K562 (cell line): ENCODE results near the gene COP1. TPM values are rescaled to one million over a fixed set of nuclear protein-coding genes. Genes with fewer than 3 reads are reported as not detected.

ENCODE experiments used
- ATAC-seq: fragments of 200-7000 bp; cut with Tn5 transposase; 3 replicates; pipeline ENCODE4 v1.9.1; 2020; ENCODE audit warnings: moderate library complexity
- BruUV-seq: library from RNA; stranded (reverse); fragments of 400-500 nt; replicated peaks from 2 replicates; lab custom pipeline; 2021; lab: Mats Ljungman, UMichigan
- CTCF ChIA-PET: fragments of 300-600 bp; formaldehyde crosslinking; extraction: SDS; loops from one replicate; lab custom pipeline; 2021; ENCODE audit warnings: low intra/inter-chr PET ratio; lab: Yijun Ruan, JAX
- POLR2A ChIA-PET: fragments of 300-600, 350-650 bp; sonication (Branson Sonifier 250); formaldehyde crosslinking; extraction: SDS; loops from one replicate; lab custom pipeline; 2021; ENCODE audit warnings: antibody characterized with exemption, inconsistent platforms; lab: Yijun Ruan, JAX
- DNase-seq, 4 experiments: peaks; one replicate each; pipeline versions ENCODE4 v3.0.0 to v3.0.0-alpha.2; 2011 to 2018; ENCODE audit warnings: low spot score in 3 of 4, mixed read lengths in 3 of 4; ENCODE audit errors: extremely low read depth in 1 of 4
- FAIRE-seq: peaks from 2 replicates; lab custom pipeline; 2011; peaks lifted over from hg19 to GRCh38; lab: Jason Lieb, UNC
- H2AFZ ChIP-seq: 2 replicates; pipeline ENCODE4 v1.6.0; 2011; ENCODE audit warnings: low read depth, low read length, control low read depth, inconsistent platforms
- H3K27ac ChIP-seq: fragments of 200-600 bp; 3 replicates; pipeline ENCODE4 v1.8.0; 2011; ENCODE audit warnings: low read depth, mild to moderate bottlenecking, control low read depth, inconsistent platforms, low read length, moderate library complexity, mixed read lengths; ENCODE audit errors: extremely low read depth
- H3K27me3 ChIP-seq, 2 experiments: fragments of 300-600 bp in 1 of 2; 2 replicates in 1 of 2; 3 replicates in 1 of 2; pipeline versions ENCODE4 v1.6.0 to v1.8.0; 2011; ENCODE audit warnings: inconsistent platforms in 2 of 2, low read length in 2 of 2, mild to moderate bottlenecking in 1 of 2, mixed read lengths in 1 of 2, moderate library complexity in 1 of 2; ENCODE audit not compliant: control insufficient read depth in 2 of 2, insufficient read depth in 2 of 2
- H3K36me3 ChIP-seq: fragments of 300-600 bp; 3 replicates; pipeline ENCODE4 v1.8.0; 2011; ENCODE audit warnings: mild to moderate bottlenecking, low read length, inconsistent platforms; ENCODE audit not compliant: control insufficient read depth, insufficient read depth
- H3K4me1 ChIP-seq, 2 experiments: fragments of 200-600 bp in 1 of 2; replicated peaks in 1 of 2; 2 replicates in 1 of 2; 3 replicates in 1 of 2; pipeline versions ENCODE4 v1.5.1 to v1.8.0; 2011; ENCODE audit warnings: inconsistent platforms in 2 of 2, low read length in 2 of 2, mild to moderate bottlenecking in 1 of 2, mixed read lengths in 1 of 2, moderate library complexity in 1 of 2; ENCODE audit not compliant: control insufficient read depth in 2 of 2, insufficient read depth in 2 of 2
- H3K4me2 ChIP-seq: 2 replicates; pipeline ENCODE4 v1.6.1; 2011; ENCODE audit warnings: low read length, control low read depth, inconsistent platforms, mixed read lengths; ENCODE audit not compliant: insufficient read depth
- H3K4me3 ChIP-seq: fragments of 200-600 bp; sonication (generic), shearing (Covaris generic); 2 replicates; pipeline ENCODE4 v1.5.1; 2016; ENCODE audit warnings: control low read depth, inconsistent platforms
- H3K79me2 ChIP-seq: fragments of 200-600 bp; 3 replicates; pipeline ENCODE4 v1.8.0; 2011; ENCODE audit warnings: low read length, inconsistent platforms; ENCODE audit not compliant: control insufficient read depth, insufficient read depth
- H3K9ac ChIP-seq, 2 experiments: 2 replicates each; pipeline versions ENCODE4 v1.6.0 to v1.6.1; 2011; ENCODE audit warnings: low read depth in 2 of 2, low read length in 2 of 2, control low read depth in 1 of 2, inconsistent platforms in 1 of 2, mild to moderate bottlenecking in 1 of 2, mixed read lengths in 1 of 2; ENCODE audit not compliant: insufficient read depth in 1 of 2
- H3K9me1 ChIP-seq: one replicate; pipeline ENCODE4 v1.6.0; 2011; ENCODE audit warnings: inconsistent platforms, mild to moderate bottlenecking, low read length, moderate library complexity; ENCODE audit not compliant: control insufficient read depth, insufficient read depth
- H3K9me3 ChIP-seq: replicated peaks from 2 replicates; pipeline ENCODE4 v1.5.1; 2011; ENCODE audit warnings: low read depth, low read length, inconsistent platforms; ENCODE audit not compliant: control insufficient read depth, insufficient read depth
- H4K20me1 ChIP-seq: replicated peaks from 2 replicates; pipeline ENCODE4 v1.6.1; 2011; ENCODE audit warnings: low read length, inconsistent platforms, mixed read lengths; ENCODE audit not compliant: control insufficient read depth, insufficient read depth
- ESRRB ChIP-seq: fragments of 250-450 bp; sonication (Bioruptor Pico); IDR thresholded peaks from 2 replicates; pipeline ENCODE4 v1.5.0; 2020; ENCODE audit warnings: mild to moderate bottlenecking, moderate library complexity, borderline replicate concordance
- HDAC6 ChIP-seq: IDR thresholded peaks from 2 replicates; pipeline ENCODE4 v1.6.1; 2012; ENCODE audit warnings: low read depth, mild to moderate bottlenecking, control low read depth, inconsistent platforms, low read length, moderate library complexity
- NR2F6 ChIP-seq: fragments of 450-650 bp; formaldehyde crosslinking; IDR thresholded peaks from 2 replicates; pipeline ENCODE4 v1.4.0; 2020; ENCODE audit warnings: mild to moderate bottlenecking
- RBM22 ChIP-seq: fragments of 200-400 bp; formaldehyde crosslinking; IDR thresholded peaks from 2 replicates; pipeline ENCODE4 v1.6.1; 2018; ENCODE audit warnings: low read length, low read depth; ENCODE audit not compliant: poor library complexity, severe bottlenecking
- TRIM24 ChIP-seq, 2 experiments: fragments of 450-650 bp; IDR thresholded peaks; 2 replicates each; pipeline ENCODE4 v1.6.1; 2016
- ZNF347 ChIP-seq: fragments of 450-650 bp; formaldehyde crosslinking; IDR thresholded peaks from 2 replicates; pipeline ENCODE4 v1.4.0; 2020; ENCODE audit warnings: low read depth, mild to moderate bottlenecking, moderate library complexity
- WGBS: fragments of 100-300 bp; shearing (Covaris generic); methylation state at CpG from one replicate; pipeline ENCODE4 v1.1.6; 2016; ENCODE audit warnings: low coverage, mixed read lengths; ENCODE audit not compliant: insufficient coverage; ENCODE audit errors: missing lambda C conversion rate; 5-methylcytosine and 5-hydroxymethylcytosine counted together
- in situ Hi-C: fragments of 300-500 bp; cut with MboI; formaldehyde crosslinking; loops from 4 replicates; pipeline ENCODE4 v1.15.0; 2018; ENCODE audit warnings: inconsistent platforms, mixed read lengths
- intact Hi-C: fragments of 100-400 bp; cut with micrococcal nuclease; formaldehyde crosslinking; loops from 2 replicates; pipeline ENCODE4 v1.14.2; 2022
- polyA plus RNA-seq, 8 experiments: library from polyadenylated mRNA; depleted of rRNA in 4 of 8; stranded (reverse) in 5 of 8; unstranded in 3 of 8; fragments of >200 nt; fragmentation: Nextera tagmentation in 2 of 8; fragmentation: Illumina TruSeq in 1 of 8; extraction: Ambion mirVana in 2 of 8; extraction: Trizol in 1 of 8; gene quantifications; 2 replicates each; pipeline versions ENCODE4 v1.2.1 to v1.2.3, GENCODE V29; 2011 to 2014; ENCODE audit warnings: inconsistent platforms in 1 of 8, missing spikeins in 1 of 8
- total RNA-seq, 7 experiments: library from RNA; depleted of rRNA in 6 of 7; stranded (reverse); fragments of >200 nt in 6 of 7; fragmentation: Illumina TruSeq in 2 of 7; extraction: Trizol in 2 of 7; gene quantifications; 2 replicates each; pipeline versions ENCODE4 v1.2.1 to v1.2.3, GENCODE V29; 2011 to 2021; ENCODE audit warnings: low replicate concordance in 1 of 7
- TF ChIP-seq, protein P1 (sequence below): fragments of 450-650 bp; IDR thresholded peaks from 2 replicates; pipeline ENCODE4 v1.6.1; 2016; ENCODE audit warnings: mild to moderate bottlenecking
- TF ChIP-seq, protein P2 (sequence below): fragments of 250-450 bp; sonication (Bioruptor Pico); IDR thresholded peaks from 2 replicates; pipeline ENCODE4 v1.4.0; 2020
- TF ChIP-seq, protein P3 (sequence below), 2 experiments: fragments of 450-650 bp in 1 of 2; IDR thresholded peaks; 2 replicates each; pipeline ENCODE4 v1.6.1; 2011 to 2017; ENCODE audit warnings: low read depth in 2 of 2, antibody characterized with exemption in 1 of 2, borderline replicate concordance in 1 of 2, low read length in 1 of 2, mild to moderate bottlenecking in 1 of 2, mixed read lengths in 1 of 2; ENCODE audit not compliant: control insufficient read depth in 1 of 2

The COP1 gene
- total and polyA plus RNA-seq, 9 of the 15 experiments (the other 6 are each of a cell fraction or from before 2014, with no cell fraction given), result 25.8 to 77.7 (median 58.6) TPM

- CTCF ChIA-PET, result no interaction called here
- H3K79me2 ChIP-seq, result no peaks in the 10 kb centered on the region
- H3K4me3 ChIP-seq, result no peak overlapping the region
- H3K9ac ChIP-seq, result no peak overlapping the region
- no peaks in the 10 kb centered on the region for H3K4me1 ChIP-seq
- DNase-seq, result no peak
- H3K36me3 ChIP-seq, result no peaks in the 10 kb centered on the region; the same call in 2 of the 3 replicates
- POLR2A ChIA-PET, result no interaction called here
- H3K9me3 ChIP-seq, result no peaks in the 10 kb centered on the region
- FAIRE-seq, result no peak
- no peak overlapping the region for H3K4me2 ChIP-seq
- no TSS peak for BruUV-seq
- H3K27ac ChIP-seq, result no peak overlapping the region
- no peak overlapping the region for H2AFZ ChIP-seq
- WGBS, result 73% methylated on average over 3 of the region's 3 CpGs
- in situ Hi-C loops, result no loop called here
- no peaks in the 10 kb centered on the region for H4K20me1 ChIP-seq
- TF ChIP-seq, protein P1, sequence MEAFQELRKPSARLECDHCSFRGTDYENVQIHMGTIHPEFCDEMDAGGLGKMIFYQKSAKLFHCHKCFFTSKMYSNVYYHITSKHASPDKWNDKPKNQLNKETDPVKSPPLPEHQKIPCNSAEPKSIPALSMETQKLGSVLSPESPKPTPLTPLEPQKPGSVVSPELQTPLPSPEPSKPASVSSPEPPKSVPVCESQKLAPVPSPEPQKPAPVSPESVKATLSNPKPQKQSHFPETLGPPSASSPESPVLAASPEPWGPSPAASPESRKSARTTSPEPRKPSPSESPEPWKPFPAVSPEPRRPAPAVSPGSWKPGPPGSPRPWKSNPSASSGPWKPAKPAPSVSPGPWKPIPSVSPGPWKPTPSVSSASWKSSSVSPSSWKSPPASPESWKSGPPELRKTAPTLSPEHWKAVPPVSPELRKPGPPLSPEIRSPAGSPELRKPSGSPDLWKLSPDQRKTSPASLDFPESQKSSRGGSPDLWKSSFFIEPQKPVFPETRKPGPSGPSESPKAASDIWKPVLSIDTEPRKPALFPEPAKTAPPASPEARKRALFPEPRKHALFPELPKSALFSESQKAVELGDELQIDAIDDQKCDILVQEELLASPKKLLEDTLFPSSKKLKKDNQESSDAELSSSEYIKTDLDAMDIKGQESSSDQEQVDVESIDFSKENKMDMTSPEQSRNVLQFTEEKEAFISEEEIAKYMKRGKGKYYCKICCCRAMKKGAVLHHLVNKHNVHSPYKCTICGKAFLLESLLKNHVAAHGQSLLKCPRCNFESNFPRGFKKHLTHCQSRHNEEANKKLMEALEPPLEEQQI, result no peak
- no peaks in the 10 kb centered on the region for H3K27me3 ChIP-seq
- no peak for ATAC-seq
- H3K9me1 ChIP-seq, result no peaks in the 10 kb centered on the region
- intact Hi-C loops, result no loop called here
Measured at GRCh38 chr1:176051402-176051801, 155.7 kb downstream of the COP1 start.

DNA sequence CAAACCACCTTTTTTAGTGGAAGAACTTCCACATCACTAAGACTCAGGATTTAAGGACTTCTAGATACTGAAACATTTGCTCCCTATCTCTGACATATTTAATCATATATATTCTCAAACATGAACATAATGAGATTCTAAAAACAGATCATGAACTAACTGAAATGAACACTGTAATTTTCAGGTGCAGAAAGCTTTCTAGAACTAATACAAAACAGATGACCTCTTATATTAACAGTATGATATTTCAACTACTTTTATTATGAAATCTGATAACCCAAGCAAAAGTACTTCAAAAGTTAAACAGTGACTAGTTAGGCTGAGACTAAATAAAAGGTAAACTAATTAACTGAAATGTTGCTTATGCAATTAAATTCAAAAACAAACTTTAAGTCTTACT is 157.5 kb downstream of the COP1 start:
- Histone ChIP-seq H2AFZ (no peak overlapping the region), H3K9me3 (no peaks in the 10 kb centered on the region), H3K27ac (no peak overlapping the region), H3K27me3 (no peaks in the 10 kb centered on the region), H3K79me2 (no peaks in the 10 kb centered on the region), H3K9me1 (no peaks in the 10 kb centered on the region), H3K36me3 (no peaks in the 10 kb centered on the region; the same call in 2 of the 3 replicates), H3K9ac (no peak overlapping the region), H4K20me1 (no peaks in the 10 kb centered on the region), H3K4me2 (no peak overlapping the region), H3K4me1 (no peaks in the 10 kb centered on the region), H3K4me3 (no peak overlapping the region)
- in situ Hi-C loops, result no loop called here
- no peak for DNase-seq
- ATAC-seq, result no peak
- ChIA-PET CTCF (no interaction called here), POLR2A (interaction anchor here (0.5 kb wide), 1 partner anchor 625 kb away, joined by 3 read pairs; no protein-coding TSS in a partner anchor)
- FAIRE-seq, result no peak
- BruUV-seq, result no TSS peak
- intact Hi-C loops, result no loop called here
- TF ChIP-seq ZNF347 (no peak), TRIM24 (IDR thresholded peaks at IDR 0.05) (no peak), ESRRB (no peak), RBM22 (no peak), HDAC6 (no peak), NR2F6 (CRISPR knock-in tag) (no peak)
- TF ChIP-seq, protein P2, sequence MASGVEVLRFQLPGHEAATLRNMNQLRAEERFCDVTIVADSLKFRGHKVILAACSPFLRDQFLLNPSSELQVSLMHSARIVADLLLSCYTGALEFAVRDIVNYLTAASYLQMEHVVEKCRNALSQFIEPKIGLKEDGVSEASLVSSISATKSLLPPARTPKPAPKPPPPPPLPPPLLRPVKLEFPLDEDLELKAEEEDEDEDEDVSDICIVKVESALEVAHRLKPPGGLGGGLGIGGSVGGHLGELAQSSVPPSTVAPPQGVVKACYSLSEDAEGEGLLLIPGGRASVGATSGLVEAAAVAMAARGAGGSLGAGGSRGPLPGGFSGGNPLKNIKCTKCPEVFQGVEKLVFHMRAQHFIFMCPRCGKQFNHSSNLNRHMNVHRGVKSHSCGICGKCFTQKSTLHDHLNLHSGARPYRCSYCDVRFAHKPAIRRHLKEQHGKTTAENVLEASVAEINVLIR (CRISPR knock-in tag), result no peak
- TF ChIP-seq, protein P3, sequence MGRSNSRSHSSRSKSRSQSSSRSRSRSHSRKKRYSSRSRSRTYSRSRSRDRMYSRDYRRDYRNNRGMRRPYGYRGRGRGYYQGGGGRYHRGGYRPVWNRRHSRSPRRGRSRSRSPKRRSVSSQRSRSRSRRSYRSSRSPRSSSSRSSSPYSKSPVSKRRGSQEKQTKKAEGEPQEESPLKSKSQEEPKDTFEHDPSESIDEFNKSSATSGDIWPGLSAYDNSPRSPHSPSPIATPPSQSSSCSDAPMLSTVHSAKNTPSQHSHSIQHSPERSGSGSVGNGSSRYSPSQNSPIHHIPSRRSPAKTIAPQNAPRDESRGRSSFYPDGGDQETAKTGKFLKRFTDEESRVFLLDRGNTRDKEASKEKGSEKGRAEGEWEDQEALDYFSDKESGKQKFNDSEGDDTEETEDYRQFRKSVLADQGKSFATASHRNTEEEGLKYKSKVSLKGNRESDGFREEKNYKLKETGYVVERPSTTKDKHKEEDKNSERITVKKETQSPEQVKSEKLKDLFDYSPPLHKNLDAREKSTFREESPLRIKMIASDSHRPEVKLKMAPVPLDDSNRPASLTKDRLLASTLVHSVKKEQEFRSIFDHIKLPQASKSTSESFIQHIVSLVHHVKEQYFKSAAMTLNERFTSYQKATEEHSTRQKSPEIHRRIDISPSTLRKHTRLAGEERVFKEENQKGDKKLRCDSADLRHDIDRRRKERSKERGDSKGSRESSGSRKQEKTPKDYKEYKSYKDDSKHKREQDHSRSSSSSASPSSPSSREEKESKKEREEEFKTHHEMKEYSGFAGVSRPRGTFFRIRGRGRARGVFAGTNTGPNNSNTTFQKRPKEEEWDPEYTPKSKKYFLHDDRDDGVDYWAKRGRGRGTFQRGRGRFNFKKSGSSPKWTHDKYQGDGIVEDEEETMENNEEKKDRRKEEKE (IDR thresholded peaks at IDR 0.05; ENCODE audit: borderline replicate concordance in 1 of 2, control insufficient read depth in 1 of 2, low read depth in 2 of 2, low read length in 1 of 2), result no peak
